ACC112 (cell line): ENCODE measurements around the gene LANCL2.
"Not testable (repeated sequence)": the region's sequence is repeated elsewhere in the genome, so short reads cannot be mapped to it uniquely, and the experiment has no call there.

Source experiments
- H2AFZ ChIP-seq: fragments of 200-600 bp; sonication (generic); one replicate; pipeline ENCODE4 v1.6.0; 2017; ENCODE audit warnings: antibody characterized with exemption, low read length; ENCODE audit not compliant: unreplicated experiment
- H3K27ac ChIP-seq: fragments of 200-600 bp; sonication (generic); 2 replicates; pipeline ENCODE4 v1.5.1; 2014; ENCODE audit warnings: low read depth, mild to moderate bottlenecking, antibody characterized with exemption, low read length, moderate library complexity
- H3K27me3 ChIP-seq: fragments of 200-600 bp; sonication (generic); 2 replicates; pipeline ENCODE4 v1.6.1; 2014; ENCODE audit warnings: mild to moderate bottlenecking, antibody characterized with exemption, low read length, moderate library complexity, mixed read lengths; ENCODE audit not compliant: insufficient read depth
- H3K36me3 ChIP-seq: fragments of 200-600 bp; sonication (generic); 2 replicates; pipeline ENCODE4 v1.6.1; 2016; ENCODE audit warnings: mild to moderate bottlenecking, antibody characterized with exemption, low read length, moderate library complexity, mixed read lengths; ENCODE audit not compliant: insufficient read depth
- H3K4me1 ChIP-seq: fragments of 200-600 bp; sonication (generic); one replicate; pipeline ENCODE4 v1.6.1; 2016; ENCODE audit warnings: low read length, mixed read lengths; ENCODE audit not compliant: insufficient read depth, unreplicated experiment, control insufficient read depth
- H3K4me3 ChIP-seq: fragments of 200-600 bp; sonication (generic); 2 replicates; pipeline ENCODE4 v1.5.1; 2014; ENCODE audit warnings: mild to moderate bottlenecking, low read depth, low read length
- H3K79me2 ChIP-seq: fragments of 200-600 bp; sonication (generic); one replicate; pipeline ENCODE4 v1.6.0; 2016; ENCODE audit warnings: low read length; ENCODE audit not compliant: control insufficient read depth, unreplicated experiment, insufficient read depth

LANCL2 gene

DNA sequence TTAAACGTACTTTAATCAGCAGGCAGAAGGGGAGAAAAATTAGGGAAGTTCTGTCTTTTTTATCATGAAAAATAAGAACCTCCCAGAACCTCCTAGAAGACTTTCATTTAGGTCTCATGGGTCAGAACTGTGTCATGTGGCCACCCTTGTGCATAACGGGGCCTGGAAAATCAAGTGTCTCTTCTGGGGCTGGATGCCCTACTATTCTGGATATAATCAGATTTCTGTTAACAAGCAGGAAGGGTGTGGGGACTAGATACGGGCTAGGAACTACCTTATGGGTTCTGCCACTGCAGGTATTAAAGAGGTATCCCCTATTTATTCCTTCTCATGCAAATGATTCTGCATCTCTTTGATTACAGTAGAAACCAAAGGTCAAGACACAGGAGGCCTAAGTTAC is 14.1 kb downstream of the LANCL2 start:
- Histone ChIP-seq H3K4me1 (no peaks in the 10 kb centered on the region), H2AFZ (no peak overlapping the region), H3K4me3 (no peak overlapping the region), H3K79me2 (no peaks in the 10 kb centered on the region), H3K27me3 (no peaks in the 10 kb centered on the region), H3K36me3 (no peaks in the 10 kb centered on the region), H3K27ac (no peak overlapping the region)

GRCh38 chr7:55381189-55381588 is 16.1 kb downstream of the LANCL2 start:
- Histone ChIP-seq H3K27ac (no peak overlapping the region), H3K4me1 (no peaks in the 10 kb centered on the region), H3K79me2 (no peaks in the 10 kb centered on the region), H3K4me3 (no peak overlapping the region), H2AFZ (no peak overlapping the region), H3K36me3 (no peaks in the 10 kb centered on the region), H3K27me3 (no peaks in the 10 kb centered on the region)

DNA sequence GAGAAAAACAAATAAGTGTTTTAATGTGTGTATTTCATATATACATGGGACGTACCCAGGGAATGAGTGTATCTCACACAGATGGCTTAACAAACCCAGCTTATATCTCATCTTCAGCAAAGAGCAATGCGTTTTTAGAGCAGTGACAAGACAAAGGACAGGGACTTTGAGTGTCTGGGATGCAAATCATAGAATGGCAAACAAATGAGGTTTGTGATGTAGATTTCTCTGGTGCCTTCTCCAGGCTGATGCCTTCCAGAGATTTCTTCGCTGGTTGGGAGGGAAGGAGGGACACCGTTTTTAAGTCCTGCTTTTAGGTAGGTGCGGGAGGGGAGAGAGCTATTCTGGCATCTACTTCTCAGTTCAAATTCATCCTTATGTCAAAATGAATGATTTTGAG is 16.6 kb downstream of the LANCL2 start:
- no peaks in the 10 kb centered on the region for H3K4me1 ChIP-seq
- H3K27me3 ChIP-seq = no peaks in the 10 kb centered on the region
- H2AFZ ChIP-seq = no peak overlapping the region
- H3K4me3 ChIP-seq = no peak overlapping the region
- H3K36me3 ChIP-seq = peaks cover 2% of the 10 kb centered on the region; the same call in 1 of the 2 replicates
- no peaks in the 10 kb centered on the region for H3K79me2 ChIP-seq
- H3K27ac ChIP-seq = no peak overlapping the region

GRCh38 chr7:55382251-55382650 is 17.1 kb downstream of the LANCL2 start:
- no peaks in the 10 kb centered on the region for H3K27me3 ChIP-seq
- H3K4me3 ChIP-seq = no peak overlapping the region
- H3K79me2 ChIP-seq = no peaks in the 10 kb centered on the region
- no peaks in the 10 kb centered on the region for H3K4me1 ChIP-seq
- H3K36me3 ChIP-seq = peaks cover 3% of the 10 kb centered on the region; the same call in 1 of the 2 replicates
- H3K27ac ChIP-seq = no peak overlapping the region
- H2AFZ ChIP-seq = no peak overlapping the region

DNA sequence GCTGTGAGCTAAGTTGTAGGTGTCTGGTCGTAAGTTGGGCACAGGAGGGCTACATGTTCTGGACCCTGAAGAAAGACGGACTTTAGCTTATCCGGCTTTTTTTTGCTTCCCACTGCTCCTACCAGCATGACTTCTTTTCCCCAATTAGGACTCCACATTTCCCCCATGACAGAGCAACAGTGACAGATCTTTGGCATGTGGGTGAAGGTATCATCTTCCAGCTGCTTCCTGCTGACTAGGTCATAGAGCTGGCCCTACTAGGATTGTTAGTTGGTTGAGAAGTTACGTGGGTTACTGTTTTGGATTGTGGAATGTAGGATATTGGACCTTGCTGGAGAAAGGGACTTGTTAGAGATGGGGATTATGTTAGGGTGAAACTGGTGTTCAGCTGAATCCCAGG is 21.4 kb downstream of the LANCL2 start:
- peaks cover 3% of the 10 kb centered on the region; the same call in 1 of the 2 replicates for H3K36me3 ChIP-seq
- H3K79me2 ChIP-seq = no peaks in the 10 kb centered on the region
- H3K27me3 ChIP-seq = no peaks in the 10 kb centered on the region
- H2AFZ ChIP-seq = no peak overlapping the region
- H3K4me1 ChIP-seq = no peaks in the 10 kb centered on the region
- H3K27ac ChIP-seq = no peak overlapping the region
- H3K4me3 ChIP-seq = no peak overlapping the region

DNA sequence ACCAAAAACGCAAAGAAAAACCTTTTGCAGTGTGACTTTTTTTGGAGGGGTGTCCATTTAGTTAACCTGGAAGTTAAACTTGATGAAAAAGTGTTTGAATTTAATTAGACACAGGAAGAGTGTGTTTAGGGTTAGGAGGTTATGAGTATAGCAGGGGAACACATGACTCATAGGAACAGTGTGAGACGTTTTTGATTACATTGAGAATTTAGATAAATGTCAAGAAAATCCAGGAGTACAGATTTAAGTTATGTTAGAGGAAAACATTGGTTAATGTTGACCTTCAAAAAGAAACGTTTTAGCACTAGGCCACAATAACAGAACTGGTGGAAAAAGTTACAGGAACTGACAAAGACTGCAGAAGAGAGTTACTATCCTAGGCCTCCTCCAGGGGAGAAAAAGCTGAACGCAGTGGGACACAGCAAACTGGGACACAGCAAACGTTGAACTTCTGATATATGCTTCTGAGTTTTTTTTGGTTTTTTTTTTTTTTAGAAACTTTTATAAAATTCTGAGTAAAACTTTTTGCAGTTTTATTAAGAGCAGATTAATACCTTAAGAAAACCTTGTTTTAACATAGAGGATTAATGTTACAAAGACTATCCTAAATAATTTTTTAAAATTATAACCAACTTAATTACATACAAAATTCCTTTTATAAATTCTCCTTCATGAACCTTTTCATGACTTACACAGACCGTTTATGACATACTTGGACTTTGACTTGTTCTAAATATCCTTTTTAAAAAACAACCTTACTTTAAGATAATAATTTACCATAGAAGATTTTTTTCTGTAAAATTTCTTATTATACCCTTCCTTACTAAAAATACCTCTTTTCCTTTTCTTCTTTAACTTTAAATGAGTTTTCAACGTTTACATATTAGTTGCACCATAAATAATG is 22.2 kb downstream of the LANCL2 start:
- H3K27me3 ChIP-seq = no peaks in the 10 kb centered on the region
- no peak overlapping the region for H2AFZ ChIP-seq
- no peak overlapping the region for H3K27ac ChIP-seq
- H3K79me2 ChIP-seq = no peaks in the 10 kb centered on the region
- no peaks in the 10 kb centered on the region for H3K4me1 ChIP-seq
- H3K36me3 ChIP-seq = peaks cover 3% of the 10 kb centered on the region; the same call in 1 of the 2 replicates
- no peak overlapping the region for H3K4me3 ChIP-seq

- Histone ChIP-seq H3K4me1 (no peaks in the 10 kb centered on the region), H3K4me3 (no peak overlapping the region), H3K27me3 (no peaks in the 10 kb centered on the region), H3K27ac (no peak overlapping the region), H2AFZ (no peak overlapping the region), H3K36me3 (peaks cover 4% of the 10 kb centered on the region; the same call in 1 of the 2 replicates), H3K79me2 (no peaks in the 10 kb centered on the region)
These were observed 31.2 kb downstream of the LANCL2 start for GRCh38 chr7:55396233-55396785.

- Histone ChIP-seq H3K27me3 (no peaks in the 10 kb centered on the region), H3K27ac (no peak overlapping the region), H3K79me2 (no peaks in the 10 kb centered on the region), H3K4me1 (no peaks in the 10 kb centered on the region), H3K4me3 (no peak overlapping the region), H3K36me3 (peaks cover 4% of the 10 kb centered on the region; the same call in 1 of the 2 replicates), H2AFZ (no peak overlapping the region)
These were observed 32.5 kb downstream of the LANCL2 start for GRCh38 chr7:55397617-55398016.

GRCh38 chr7:55400191-55400590 is 35.1 kb downstream of the LANCL2 start:
- Histone ChIP-seq H3K36me3 (no peaks in the 10 kb centered on the region), H3K27ac (no peak overlapping the region), H3K4me3 (no peak overlapping the region), H3K27me3 (no peaks in the 10 kb centered on the region), H3K4me1 (no peaks in the 10 kb centered on the region), H3K79me2 (no peaks in the 10 kb centered on the region), H2AFZ (no peak overlapping the region)

DNA sequence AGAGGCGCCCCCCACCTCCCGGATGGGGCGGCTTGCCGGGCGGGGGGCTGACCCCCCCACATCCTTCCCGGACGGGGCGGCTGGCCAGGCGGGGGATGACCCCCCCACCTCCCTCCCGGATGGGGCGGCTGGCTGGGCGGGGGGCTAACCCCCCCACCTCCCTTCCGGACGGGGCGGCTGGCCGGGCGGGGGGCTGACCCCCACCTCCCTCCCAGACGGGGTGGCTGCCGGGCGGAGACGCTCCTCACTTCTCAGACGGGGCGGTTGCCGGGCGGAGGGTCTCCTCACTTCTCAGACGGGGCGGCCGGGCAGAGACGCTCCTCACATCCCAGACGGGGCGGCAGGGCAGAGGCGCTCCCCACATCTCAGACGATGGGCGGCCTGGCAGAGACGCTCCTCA is 37.4 kb downstream of the LANCL2 start:
- not testable (repeated sequence) for H3K4me1 ChIP-seq, H2AFZ ChIP-seq, H3K27me3 ChIP-seq, H3K79me2 ChIP-seq, H3K36me3 ChIP-seq, H3K27ac ChIP-seq, H3K4me3 ChIP-seq
